Measurements from ENCODE around the gene POLR1G.
"Not testable (repeated sequence)": the region's sequence is repeated elsewhere in the genome, so short reads cannot be mapped to it uniquely, and the experiment has no call there.

Gene POLR1G

GRCh38 chr19:45400192-45400591 is 6.3 kb upstream of the POLR1G start:
- no peak for DNase-seq

GRCh38 chr19:45401815-45402214 is 4.6 kb upstream of the POLR1G start:
- DNase-seq: no peak

DNA sequence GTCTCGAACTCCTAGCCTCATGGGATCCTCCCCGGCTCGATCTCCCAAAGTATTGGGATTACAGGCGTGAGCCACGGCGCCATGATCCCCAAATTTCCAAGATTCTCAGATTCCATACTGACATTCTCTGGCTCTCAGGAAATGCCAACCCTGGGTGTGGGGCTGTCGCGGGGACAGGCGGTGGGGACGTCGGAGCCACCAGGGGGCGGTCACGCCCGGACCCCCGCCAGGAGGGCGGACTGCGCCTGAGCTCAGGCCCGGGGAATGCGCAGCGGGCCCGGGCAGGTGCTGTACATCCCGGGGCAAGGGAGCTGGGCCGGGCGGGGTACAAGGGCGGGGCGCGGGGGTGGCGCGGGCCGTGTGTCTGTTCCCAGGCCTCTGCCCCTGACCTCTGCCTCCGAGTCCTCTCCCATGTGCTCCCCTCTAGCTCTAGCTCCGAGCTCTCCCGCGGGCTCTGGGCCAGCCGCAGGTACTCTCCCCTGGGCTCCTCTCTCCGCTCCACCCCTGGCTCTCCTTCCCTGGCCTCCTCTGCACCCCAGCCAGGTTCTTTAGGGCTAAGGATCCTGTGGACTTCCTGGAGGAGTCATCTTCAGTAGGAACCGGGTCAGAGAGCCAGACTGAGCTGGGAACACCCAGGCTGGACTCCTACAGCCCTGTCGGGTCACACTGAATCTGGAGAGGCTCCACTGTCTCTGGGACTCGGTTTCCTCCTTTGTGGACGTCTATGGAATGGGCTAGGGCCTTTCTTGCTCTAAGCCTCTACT is 4.0 kb upstream of the POLR1G start:
- DNase-seq: no peak

DNA sequence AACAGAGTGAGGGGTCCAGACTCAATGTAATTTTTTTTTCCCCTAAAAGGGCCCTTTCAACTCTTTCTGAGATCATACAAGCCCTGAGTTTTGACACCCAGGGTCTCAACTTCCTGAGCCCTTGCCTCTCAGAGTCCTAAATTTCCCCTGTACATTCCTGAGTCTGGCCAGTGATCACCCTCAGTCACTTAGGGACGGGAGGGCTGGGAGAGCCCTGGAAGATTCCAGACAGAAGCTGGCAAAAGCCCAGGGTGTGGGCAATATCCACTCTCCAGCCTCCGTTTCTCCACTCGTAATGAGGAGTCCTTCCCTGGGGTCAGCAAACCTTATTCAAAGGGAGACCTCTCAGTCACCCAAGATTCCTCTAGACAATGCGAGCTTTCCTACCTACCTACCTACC is 3.2 kb upstream of the POLR1G start:
- no peak for DNase-seq

DNA sequence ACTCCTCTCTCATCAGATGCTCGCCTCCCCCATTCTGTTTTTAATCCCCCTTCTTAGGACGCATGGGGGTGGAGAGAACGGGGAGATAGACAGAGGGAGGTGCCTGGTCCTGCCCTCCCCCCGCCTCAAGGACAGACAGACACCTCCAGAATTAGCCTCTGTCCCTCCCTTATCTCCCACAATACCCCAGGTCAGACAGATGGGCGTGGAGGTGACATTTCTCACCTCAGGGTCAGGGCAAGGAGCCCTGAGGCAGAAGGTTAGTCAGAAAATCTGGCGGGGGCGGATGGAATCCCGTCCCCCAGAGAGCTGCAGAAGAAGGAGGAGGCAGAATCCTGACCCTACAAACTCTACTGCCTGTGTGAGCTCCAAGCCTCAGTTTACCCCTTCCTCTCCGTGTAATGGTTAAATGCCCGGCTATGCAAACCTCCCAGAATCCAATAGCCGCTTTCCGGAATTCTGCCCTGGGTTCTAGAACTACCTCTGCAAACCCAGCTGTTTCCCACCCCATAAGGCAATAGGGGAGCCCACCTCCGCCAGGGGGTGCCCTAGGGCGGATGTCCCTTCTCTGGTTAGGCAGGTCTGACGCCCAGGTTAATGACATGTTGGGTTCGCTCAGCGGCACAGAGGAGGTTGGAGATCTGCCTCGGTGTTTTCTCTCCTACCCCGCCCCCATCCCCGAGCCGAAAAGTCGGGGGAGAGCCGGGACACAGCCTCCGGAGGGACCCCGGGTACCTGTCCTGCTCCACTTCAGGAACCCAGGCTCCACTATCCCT is 2.5 kb upstream of the POLR1G start:
- peak in 1 of 2 experiments; percentile 18 for DNase-seq

GRCh38 chr19:45404557-45405434 is 1.6 kb upstream of the POLR1G start, which contains the start of gene PPP1R13L:
Gene PPP1R13L (minus strand): TSS chr19:45405069. CDS start chr19:45398318, 6,751 bp downstream.
- DNase-seq: peak in 1 of 2 experiments; percentile 43

GRCh38 chr19:45405435-45406225 is 814 bp upstream of the POLR1G start:
- peak; percentile 77 to 88 for DNase-seq

DNA sequence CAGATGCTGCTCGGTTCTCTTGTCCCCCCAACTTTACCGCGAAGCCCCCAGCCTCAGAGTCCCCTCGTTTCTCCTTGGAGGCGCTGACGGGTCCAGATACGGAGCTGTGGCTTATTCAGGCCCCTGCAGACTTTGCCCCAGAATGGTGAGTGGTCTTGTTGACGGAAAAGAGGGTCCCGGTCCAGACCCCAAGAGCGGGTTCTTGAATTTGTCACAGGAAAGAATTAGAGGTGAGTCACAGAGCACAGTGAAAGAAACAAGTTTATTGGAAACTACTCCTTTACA is 589 bp downstream of the POLR1G start:
- no peak for DNase-seq

DNA sequence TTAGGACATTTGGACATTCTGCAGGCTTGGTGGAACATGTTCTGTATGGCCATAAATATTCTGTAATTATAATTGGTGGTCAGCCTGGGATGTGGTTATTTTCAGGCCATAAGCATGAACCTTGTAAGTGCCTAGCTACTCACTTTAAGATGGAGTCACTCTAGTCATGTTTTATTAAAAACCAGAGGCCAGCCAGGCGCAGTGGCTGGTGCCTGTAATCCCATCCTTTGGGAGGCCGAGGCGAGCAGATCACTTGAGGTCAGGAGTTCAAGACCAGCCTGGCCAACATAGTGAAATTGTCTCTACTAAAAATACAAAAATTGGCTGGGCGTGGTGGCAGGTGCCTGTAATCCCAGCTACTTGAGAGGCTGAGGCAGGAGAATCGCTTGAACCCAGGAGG is 1.1 kb downstream of the POLR1G start:
- not testable (repeated sequence) for DNase-seq

DNA sequence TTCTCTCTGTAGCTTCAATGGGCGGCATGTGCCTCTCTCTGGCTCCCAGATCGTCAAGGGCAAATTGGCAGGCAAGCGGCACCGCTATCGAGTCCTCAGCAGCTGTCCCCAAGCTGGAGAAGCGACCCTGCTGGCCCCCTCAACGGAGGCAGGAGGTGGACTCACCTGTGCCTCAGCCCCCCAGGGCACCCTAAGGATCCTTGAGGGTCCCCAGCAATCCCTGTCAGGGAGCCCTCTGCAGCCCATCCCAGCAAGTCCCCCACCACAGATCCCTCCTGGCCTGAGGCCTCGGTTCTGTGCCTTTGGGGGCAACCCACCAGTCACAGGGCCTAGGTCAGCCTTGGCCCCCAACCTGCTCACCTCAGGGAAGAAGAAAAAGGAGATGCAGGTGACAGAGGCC is 1.7 kb downstream of the POLR1G start:
- DNase-seq: no peak

- no peak for DNase-seq
Measured at GRCh38 chr19:45408830-45409556, 2.5 kb downstream of the POLR1G start.

DNA sequence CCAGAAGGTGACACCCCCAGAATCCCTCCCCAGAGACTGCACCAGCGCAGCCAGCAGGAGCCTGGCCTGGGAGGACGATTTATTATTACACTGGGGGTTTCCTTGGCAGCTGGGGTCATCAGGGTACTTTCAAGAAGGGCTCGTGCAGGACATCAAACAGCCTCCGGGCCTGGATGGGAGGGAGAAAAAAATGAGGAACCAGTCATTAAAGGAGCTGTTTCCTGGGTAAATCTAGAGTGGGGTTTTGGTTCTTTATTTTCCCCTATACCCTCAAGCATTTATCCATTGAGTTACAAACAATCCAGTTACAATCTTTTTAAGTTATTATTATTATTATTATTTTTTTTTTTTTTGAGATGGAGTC is 3.1 kb downstream of the POLR1G start:
- DNase-seq: no peak

DNA sequence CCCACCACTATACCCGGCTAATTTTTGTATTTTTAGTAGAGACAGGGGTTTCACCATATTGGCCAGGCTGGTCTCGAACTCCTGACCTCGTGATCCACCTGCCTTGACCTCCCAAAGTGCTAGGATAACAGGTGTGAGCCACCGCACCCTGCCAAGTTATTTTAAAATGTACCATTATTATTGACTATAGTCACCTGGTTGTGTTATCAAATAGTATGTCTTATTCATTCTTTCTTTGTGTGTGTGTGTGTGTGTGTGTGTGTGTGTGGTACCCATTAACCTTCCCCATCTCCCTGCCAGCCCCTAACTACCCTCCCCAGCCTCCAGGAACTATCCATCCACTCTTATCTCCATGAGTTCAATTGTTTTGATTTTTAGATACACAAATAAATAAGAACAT is 3.9 kb downstream of the POLR1G start:
- DNase-seq: not testable (repeated sequence)

GRCh38 chr19:45413497-45413896 is 7.1 kb downstream of the POLR1G start:
- DNase-seq: no peak

- no peak for DNase-seq
Measured at GRCh38 chr19:45414468-45414867, 8.0 kb downstream of the POLR1G start.

DNA sequence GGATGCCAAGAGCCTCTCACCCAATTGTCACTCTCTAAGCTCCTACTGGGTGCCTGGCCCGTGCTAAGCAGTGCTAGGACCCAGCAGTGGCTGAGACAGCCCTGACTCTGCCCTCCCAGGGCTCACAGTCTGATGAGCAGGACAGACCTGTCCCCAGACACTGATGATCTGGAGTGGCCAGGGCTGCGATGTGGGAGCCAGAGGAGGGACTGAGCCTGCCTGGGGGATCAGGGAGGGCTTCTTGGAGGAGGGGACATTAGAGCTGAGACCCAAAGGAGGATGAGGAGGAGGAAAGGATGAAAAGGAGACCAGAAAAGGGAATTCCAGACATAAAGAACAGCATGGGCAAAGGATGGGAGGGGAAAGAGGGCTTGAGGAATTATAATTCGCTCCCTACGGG is 10.7 kb downstream of the POLR1G start:
- DNase-seq: no peak

GRCh38 chr19:45418802-45419201 is 12.4 kb downstream of the POLR1G start:
- no peak for DNase-seq

DNA sequence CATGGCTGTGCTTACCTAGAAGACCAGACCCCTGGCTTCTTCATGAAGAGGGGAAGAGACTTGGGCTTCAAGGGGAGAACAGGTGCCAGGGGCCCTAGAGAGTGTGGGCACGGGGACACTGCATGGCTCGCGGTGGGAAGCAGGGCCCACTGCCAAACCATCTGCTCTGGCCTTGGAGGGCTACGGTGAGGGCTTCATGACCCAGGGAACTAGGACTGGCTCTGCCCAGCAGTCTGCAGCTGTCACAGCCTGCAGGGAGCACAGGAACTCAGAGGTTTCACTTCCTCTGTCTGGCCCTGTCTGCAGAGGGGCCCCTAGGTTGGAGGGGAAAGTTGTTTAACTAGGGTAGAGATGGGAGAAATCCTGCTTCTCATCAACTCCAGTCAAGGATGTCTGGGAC is 13.0 kb downstream of the POLR1G start:
- DNase-seq: peak in 1 of 2 experiments; percentile 14

DNA sequence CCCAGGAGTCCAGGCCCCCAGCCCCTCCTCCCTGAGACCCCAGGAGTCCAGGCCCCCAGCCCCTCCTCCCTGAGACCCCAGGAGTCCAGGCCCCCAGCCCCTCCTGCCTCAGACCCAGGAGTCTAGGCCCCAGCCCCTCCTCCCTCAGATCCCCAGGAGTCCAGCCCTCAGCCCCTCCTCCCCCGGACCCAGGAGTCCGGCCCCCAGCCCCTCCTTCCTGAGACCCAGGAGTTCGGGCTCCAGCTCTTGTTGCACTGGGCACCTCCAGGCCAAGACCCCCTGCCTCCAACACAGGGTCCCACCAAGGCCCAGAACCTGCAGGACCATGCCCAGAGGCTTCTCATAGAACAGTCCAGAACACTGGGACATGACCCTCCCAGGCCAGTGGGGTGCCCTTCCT is 13.5 kb downstream of the POLR1G start:
- no peak for DNase-seq

- DNase-seq: no peak
Measured at GRCh38 chr19:45420356-45420755, 13.9 kb downstream of the POLR1G start.

- DNase-seq: no peak
Measured at GRCh38 chr19:45420871-45421270, 14.4 kb downstream of the POLR1G start.

DNA sequence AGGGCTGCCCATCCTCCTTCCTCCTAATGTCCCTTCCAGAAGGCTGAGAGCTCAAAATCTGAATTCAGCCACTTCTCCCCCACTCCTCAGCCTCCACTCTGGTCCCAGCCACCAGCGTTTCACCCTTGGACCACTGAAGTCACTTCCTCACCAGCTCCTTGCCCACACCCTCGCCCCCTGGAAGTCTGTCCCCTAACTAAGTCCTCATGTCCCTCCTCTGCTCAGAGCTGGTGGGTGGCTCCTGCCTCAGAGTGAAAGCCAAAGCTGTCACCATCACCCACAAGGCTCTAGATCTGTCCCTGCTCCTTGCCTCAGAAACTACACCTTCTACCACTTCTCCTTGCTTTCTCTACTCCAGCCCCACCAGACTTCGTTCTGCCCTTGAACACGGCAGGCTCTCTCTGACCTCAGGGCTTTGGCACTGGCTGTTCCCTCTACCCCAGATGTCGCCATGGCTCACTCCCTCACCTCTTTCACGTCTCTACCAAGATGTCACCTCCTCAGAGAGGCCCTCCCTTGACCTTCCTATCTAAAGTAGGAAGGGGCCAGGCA is 15.6 kb downstream of the POLR1G start:
- DNase-seq: no peak
